NCI-H345 (cell line): ENCODE results near the gene MYD88.

ENCODE experiments used
- DNase-seq: peaks from one replicate; lab custom pipeline; 2025; lab: John Stamatoyannopoulos, UW

Gene MYD88

GRCh38 chr3:38165722-38166387 lies 27.4 kb downstream of the MYD88 start:
- peak; percentile 26 for DNase-seq

GRCh38 chr3:38167591-38167990 lies 29.1 kb downstream of the MYD88 start:
- DNase-seq = no peak

GRCh38 chr3:38168151-38169026 lies 29.9 kb downstream of the MYD88 start:
- DNase-seq = no peak

GRCh38 chr3:38169027-38169317 lies 30.5 kb downstream of the MYD88 start:
- no peak for DNase-seq

- no peak for DNase-seq
Observed at GRCh38 chr3:38170722-38171121, 32.3 kb downstream of the MYD88 start.

GRCh38 chr3:38171622-38172021 lies 33.2 kb downstream of the MYD88 start:
- DNase-seq = no peak

- DNase-seq = no peak
Observed at GRCh38 chr3:38173834-38174418, 35.5 kb downstream of the MYD88 start.

GRCh38 chr3:38177181-38177580 lies 38.7 kb downstream of the MYD88 start:
- no peak for DNase-seq

- DNase-seq = no peak
Observed at GRCh38 chr3:38186781-38187180, 48.3 kb downstream of the MYD88 start.

GRCh38 chr3:38190481-38190881 lies 52.0 kb downstream of the MYD88 start:
- no peak for DNase-seq
